ENCODE results near the gene RAB32. TPM values are rescaled to one million over a fixed set of nuclear protein-coding genes. Genes with fewer than 3 reads are reported as not detected.

RAB32 gene
- 123 and 148 TPM in 2 replicates for total RNA-seq

DNA sequence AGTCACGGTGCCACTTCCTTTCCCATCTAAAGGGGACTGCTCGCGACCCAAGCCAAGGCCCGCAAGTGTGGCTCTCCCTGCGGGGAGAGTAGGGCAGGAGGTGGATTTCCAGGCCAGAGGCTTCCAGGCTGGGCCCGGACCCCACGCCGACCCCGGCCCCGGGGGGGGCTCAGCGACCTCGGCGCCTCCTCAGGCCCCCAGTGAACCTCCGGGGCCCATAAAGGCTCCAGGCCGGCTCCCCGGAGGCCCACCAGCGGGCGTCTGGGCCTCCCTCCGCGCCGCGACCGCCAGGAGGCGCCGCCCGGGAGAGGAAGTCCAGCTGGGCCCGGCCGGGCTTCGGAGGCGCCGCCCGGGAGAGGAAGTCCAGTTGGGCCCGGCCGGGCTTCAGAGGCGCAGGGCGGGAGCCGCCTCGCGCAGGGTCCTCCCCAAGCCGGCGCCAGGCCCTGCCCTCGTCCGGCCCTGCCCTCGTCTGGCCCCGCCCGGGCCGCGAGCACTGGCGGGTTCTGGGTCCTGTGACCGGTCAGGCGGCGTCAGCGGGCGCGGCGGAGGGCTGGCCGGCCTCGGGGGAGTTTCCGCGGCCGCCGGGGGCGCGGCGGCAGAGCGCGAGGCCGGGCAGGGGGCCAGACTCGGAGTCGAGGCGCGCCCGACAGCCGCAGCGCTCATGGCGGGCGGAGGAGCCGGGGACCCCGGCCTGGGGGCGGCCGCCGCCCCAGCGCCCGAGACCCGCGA is at the start of gene RAB32:
Gene RAB32, plus strand, starts transcription at position 623 of the 729 bp plus-strand sequence. Its CDS starts 39 bp downstream, at position 662.
- TF ChIP-seq, protein P1, sequence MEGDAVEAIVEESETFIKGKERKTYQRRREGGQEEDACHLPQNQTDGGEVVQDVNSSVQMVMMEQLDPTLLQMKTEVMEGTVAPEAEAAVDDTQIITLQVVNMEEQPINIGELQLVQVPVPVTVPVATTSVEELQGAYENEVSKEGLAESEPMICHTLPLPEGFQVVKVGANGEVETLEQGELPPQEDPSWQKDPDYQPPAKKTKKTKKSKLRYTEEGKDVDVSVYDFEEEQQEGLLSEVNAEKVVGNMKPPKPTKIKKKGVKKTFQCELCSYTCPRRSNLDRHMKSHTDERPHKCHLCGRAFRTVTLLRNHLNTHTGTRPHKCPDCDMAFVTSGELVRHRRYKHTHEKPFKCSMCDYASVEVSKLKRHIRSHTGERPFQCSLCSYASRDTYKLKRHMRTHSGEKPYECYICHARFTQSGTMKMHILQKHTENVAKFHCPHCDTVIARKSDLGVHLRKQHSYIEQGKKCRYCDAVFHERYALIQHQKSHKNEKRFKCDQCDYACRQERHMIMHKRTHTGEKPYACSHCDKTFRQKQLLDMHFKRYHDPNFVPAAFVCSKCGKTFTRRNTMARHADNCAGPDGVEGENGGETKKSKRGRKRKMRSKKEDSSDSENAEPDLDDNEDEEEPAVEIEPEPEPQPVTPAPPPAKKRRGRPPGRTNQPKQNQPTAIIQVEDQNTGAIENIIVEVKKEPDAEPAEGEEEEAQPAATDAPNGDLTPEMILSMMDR (IDR thresholded peaks at IDR 0.05; ENCODE audit: insufficient read depth, low read depth, low read length), result peak; percentile 65
- peak; percentile 95 for DNase-seq (ENCODE audit: low read depth)

GRCh38 chr6:146498309-146498708 is 45.3 kb upstream of the RAB32 start:
- DNase-seq (ENCODE audit: low read depth), result no peak

More for the DNA sequence above, at the start of gene RAB32:
- H3K4me3 ChIP-seq (ENCODE audit: low read depth, low read length), result peak within 1 kb of the TSS; percentile 86

GRCh38 chr6:146503096-146503495 is 40.5 kb upstream of the RAB32 start:
- TF ChIP-seq, protein P1 (IDR thresholded peaks at IDR 0.05; ENCODE audit: insufficient read depth, low read depth, low read length), result no peak
- no peak for DNase-seq (ENCODE audit: low read depth)
- H3K4me3 ChIP-seq (ENCODE audit: low read depth, low read length), result no peak overlapping the region

More at GRCh38 chr6:146498309-146498708, 45.3 kb upstream of the RAB32 start:
- TF ChIP-seq, protein P1 (IDR thresholded peaks at IDR 0.05; ENCODE audit: insufficient read depth, low read depth, low read length), result no peak
- H3K4me3 ChIP-seq (ENCODE audit: low read depth, low read length), result no peak overlapping the region

DNA sequence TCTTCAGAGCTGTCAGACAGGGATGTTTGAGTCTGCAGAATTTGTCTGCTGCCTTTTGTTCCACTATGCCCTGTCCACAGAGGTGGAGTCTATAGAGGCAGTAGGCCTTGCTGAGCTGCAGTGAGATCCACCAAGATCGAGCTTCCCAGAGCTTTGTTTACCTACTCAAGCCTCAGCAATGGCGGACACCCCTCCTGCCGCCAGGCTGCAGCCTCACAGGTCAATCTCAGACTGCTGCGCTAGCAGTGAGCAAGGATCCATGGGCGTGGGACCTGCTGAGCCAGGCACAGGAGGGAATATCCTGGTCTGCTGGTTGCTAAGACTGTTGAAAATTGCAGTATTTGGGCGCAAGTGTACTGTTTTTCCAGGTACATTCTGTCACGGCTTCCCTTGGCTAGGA is 28.4 kb upstream of the RAB32 start:
- DNase-seq (ENCODE audit: low read depth), result no peak
- H3K4me3 ChIP-seq (ENCODE audit: low read depth, low read length), result no peak overlapping the region
- TF ChIP-seq, protein P1 (IDR thresholded peaks at IDR 0.05; ENCODE audit: insufficient read depth, low read depth, low read length), result no peak

GRCh38 chr6:146526192-146526591 is 17.4 kb upstream of the RAB32 start:
- no peak overlapping the region for H3K4me3 ChIP-seq (ENCODE audit: low read depth, low read length)
- TF ChIP-seq, protein P1 (IDR thresholded peaks at IDR 0.05; ENCODE audit: insufficient read depth, low read depth, low read length), result peak; percentile 18
- no peak for DNase-seq (ENCODE audit: low read depth)

DNA sequence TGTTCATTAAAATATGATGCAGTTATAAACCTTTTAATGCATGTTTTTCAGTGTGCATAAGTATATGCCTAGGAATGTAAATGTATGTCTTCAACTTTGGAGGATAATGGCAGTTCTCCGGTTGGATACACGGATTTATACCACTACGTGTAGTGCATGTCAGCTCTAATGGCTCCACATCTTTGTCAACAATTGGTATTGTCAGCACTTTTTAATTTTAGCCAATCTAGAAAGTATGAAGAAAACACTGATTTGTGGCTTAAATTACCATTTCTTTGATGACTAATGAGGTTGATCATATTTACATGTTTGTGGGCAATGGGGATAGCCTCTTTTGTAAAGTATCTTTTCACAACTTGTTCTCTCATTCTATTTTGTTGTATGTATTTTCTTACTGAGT is 10.9 kb upstream of the RAB32 start:
- TF ChIP-seq, protein P1 (IDR thresholded peaks at IDR 0.05; ENCODE audit: insufficient read depth, low read depth, low read length), result no peak
- H3K4me3 ChIP-seq (ENCODE audit: low read depth, low read length), result no peak overlapping the region
- no peak for DNase-seq (ENCODE audit: low read depth)

DNA sequence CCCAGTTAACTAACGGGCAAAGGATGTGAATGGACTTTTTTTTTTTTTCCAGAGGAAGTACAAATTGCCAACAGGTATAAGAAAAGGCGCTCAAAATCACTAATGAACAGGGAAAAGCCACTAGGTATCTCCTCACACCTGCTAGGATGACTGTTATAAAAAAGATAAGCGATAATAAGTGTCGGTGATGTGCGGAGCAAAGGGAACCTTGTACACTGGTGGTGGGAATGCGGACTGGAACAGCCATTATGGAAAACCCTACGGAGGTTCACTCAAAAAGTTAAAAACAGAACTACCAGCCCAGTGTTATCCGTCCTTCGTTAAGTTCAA is 787 bp upstream of the RAB32 start:
- peak overlapping the region; percentile 56 for H3K4me3 ChIP-seq (ENCODE audit: low read depth, low read length)
- DNase-seq (ENCODE audit: low read depth), result no peak
- TF ChIP-seq, protein P1 (IDR thresholded peaks at IDR 0.05; ENCODE audit: insufficient read depth, low read depth, low read length), result no peak
